GM21576 (cell line): ENCODE measurements around the gene CENPVL1.
"Not testable (repeated sequence)": the region's sequence is repeated elsewhere in the genome, so short reads cannot be mapped to it uniquely, and the experiment has no call there.

Experiments used
- ATAC-seq: cut with Tn5 transposase; IDR thresholded peaks from one replicate; pipeline ENCODE4 v1.9.1; 2021; ENCODE audit warnings: mild to moderate bottlenecking, moderate library complexity; ENCODE audit not compliant: unreplicated experiment

Gene CENPVL1

GRCh38 chrX:51710277-51711164 lies at the start of gene CENPVL1:
TSS of gene CENPVL1 (plus strand) at chrX:51710512. CDS start at chrX:51710512, 0 bp downstream.
- not testable (repeated sequence) for ATAC-seq

- ATAC-seq, result no peak
Measured at GRCh38 chrX:51665981-51666380, 44.3 kb upstream of the CENPVL1 start.

- not testable (repeated sequence) for ATAC-seq
Measured at GRCh38 chrX:51679689-51680433, 30.5 kb upstream of the CENPVL1 start.

DNA sequence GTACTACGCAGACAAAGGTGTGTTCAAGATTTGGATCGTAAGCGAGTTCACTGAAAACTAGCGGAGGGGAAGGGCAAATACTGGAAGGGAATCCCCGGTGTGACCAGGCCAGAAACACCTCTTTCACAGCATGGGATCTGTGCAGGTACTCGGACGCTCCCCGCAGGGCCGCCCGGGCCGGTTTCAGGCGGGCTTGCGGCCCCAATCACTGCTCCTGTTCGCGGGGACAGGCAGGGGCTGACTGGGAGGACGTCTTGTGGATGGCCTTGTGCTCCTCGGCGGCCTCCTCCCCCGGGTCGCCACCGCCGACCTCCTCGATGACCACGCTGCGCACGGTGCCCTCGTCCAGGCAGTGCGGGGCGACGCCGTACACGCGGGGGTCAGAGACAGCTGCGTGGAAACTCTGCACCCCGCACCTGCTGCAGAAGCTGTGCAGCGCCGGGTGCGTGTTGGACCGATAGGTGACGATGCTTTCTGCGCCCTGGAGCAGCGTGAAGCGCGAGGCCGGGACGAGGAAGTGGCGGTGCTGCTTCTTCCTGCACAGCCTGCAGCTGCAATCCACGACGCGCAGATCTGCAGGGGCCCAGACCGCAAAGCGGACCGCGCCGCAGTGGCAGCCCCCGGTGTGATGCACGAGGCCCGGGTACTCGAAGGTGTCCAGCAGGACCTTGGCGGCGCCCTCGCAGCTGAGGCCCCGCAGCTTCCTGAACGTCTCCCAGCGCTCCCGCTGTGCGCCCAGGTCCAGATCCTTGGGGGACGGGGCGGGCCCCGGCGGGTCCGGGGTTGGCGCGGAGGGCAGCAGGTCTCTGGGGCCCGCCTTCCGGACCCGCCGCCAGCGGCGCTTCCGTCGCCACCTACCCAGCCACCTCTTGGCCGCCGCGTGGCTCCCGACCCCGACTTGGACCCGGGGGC lies 28.2 kb upstream of the CENPVL1 start:
- not testable (repeated sequence) for ATAC-seq

DNA sequence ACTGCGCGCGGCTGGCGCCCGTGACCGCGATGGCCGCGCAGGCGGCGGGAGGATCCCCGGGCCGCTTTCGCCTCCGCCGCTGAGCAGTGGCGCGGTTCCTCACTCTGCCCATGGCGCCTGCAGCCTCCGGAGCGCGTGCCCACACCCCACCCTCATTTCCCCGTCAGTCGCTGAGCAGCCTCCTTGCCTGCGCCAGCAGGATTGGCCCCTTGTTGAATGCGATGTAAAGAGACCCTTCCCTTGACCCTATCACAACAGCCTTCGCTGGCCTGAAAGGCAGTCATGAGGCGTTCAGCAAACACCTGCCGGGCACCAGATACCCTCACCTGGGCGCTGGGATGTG lies 27.6 kb upstream of the CENPVL1 start, which contains the start of gene CENPVL2:
Gene CENPVL2, minus strand, starts transcription at position 112 of the 343 bp plus-strand sequence. Its CDS starts 0 bp downstream, at position 112.
- not testable (repeated sequence) for ATAC-seq

- no peak for ATAC-seq
Measured at GRCh38 chrX:51694254-51694653, 16.1 kb upstream of the CENPVL1 start.

DNA sequence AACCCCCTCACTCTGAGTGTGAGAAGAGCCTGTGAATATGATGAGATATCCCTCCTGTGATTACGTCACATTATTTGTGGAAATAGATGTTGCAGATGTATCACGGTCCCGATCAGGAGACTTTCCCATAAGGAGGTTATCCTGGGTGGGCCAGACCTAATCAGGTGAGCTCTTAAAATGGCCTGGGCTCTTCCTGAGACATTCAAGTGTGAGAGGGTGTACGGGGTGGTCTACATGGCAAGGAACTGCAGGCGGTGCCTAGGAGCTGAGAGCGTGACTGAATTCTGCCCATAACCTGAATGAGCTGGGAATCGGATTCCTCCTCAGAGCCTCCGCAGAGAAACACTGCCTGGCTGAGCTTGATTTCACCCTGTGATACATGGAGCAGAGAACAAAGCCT lies 12.9 kb upstream of the CENPVL1 start:
- no peak for ATAC-seq

- ATAC-seq, result not testable (repeated sequence)
Measured at GRCh38 chrX:51712943-51713647, 2.8 kb downstream of the CENPVL1 start.

- ATAC-seq, result no peak
Measured at GRCh38 chrX:51728202-51728601, 17.9 kb downstream of the CENPVL1 start.

DNA sequence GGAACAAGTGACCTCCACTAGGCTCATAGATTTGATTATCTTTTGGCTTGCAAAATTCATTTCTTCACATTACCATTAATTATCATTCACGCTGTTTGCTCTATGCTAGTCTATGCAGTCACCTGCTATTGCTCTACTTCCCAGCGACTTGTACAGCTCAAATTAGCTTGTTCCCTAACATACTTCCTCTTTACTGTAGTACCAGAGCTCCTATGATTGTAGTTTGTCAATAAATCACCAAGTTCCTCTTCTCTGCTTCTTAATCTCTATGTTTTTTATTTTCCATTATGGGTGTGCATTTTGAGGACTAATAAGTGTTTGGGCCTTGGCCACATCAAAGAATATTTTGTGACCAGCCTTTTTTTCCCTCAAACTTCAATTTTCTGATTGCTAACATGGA lies 26.8 kb downstream of the CENPVL1 start:
- ATAC-seq, result no peak

DNA sequence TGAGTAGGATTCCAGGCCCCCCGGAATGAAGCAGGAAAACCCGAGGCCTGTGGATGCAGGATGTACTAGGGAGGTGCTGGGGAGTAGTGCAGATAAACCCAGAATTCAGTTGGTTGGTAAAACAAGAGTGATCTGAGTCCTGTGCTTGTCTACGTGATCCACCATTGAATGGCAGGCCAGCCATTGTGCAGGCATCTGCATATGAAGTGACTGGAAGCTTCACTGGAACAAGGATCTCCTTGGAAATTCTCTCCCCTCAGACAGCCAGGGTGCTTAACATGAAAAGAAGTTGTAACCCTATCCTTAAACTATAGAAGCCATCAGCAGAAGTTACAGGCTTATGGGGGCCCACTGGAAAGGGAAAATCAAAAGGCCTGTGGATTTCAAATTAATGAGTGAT lies 32.3 kb downstream of the CENPVL1 start:
- ATAC-seq, result no peak

DNA sequence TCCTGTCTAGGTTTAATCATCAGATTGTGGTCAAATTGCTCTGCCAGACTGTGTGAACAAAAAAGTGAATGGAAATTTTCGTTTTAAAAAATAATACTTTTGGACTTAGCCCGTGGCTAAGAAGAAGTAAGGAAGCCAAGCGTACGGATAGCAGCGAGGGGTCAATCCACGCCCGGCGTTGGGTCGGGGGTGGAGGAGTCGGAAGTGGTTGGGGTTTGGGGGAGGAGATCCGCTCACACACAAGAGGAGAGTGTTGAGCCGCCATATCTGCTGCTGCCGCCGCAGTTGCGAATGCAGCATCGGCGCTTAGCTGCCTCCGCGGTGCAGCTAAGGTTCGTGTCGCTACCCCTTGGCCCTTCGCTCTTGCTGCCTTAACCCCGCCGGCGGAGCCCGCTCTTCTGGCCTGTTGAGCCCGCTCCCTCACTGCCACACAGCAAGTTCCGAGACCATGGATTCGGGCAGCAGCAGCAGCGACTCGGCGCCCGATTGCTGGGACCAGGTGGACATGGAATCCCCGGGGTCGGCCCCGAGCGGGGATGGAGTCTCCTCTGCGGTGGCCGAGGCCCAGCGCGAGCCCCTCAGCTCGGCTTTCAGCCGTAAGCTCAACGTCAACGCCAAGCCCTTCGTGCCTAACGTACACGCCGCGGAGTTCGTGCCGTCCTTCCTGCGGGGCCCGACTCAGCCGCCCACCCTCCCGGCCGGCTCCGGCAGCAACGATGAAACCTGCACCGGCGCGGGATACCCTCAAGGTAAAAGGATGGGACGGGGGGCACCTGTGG lies 33.1 kb downstream of the CENPVL1 start, which contains the start of gene GSPT2:
Gene GSPT2, plus strand, starts transcription at position 264 of the 779 bp plus-strand sequence. Its CDS starts 185 bp downstream, at position 449.
- ATAC-seq, result peak; percentile 87

- ATAC-seq, result no peak
Measured at GRCh38 chrX:51747671-51748070, 37.4 kb downstream of the CENPVL1 start.

- ATAC-seq, result no peak
Measured at GRCh38 chrX:51759055-51759839, 48.9 kb downstream of the CENPVL1 start.

DNA sequence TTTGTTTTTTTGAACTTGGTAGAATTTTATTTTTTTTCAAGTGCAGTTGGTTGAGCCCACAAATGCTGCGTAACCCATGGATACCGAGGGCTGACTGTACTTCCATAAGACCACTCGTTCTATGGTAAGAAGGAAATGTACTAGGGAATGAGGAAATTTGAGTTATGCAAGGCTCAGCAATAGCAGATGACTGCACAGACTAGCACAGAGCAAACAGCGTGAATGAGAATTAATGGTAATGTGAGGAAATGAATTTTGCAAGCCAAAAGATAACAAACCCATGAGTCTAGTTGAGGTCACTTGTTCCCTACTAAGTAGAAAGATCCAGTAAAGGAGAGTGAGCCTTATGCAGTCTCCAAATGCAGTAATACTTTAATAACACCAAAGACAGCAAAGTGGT lies 50.3 kb downstream of the CENPVL1 start:
- no peak for ATAC-seq
